ENCODE data around the gene DIS3.

The DIS3 gene

GRCh38 chr13:72823724-72824123 lies 42.0 kb upstream of the DIS3 start:
- Histone ChIP-seq H3K36me3 (ENCODE audit: control insufficient read depth in 2 of 2, insufficient read depth in 1 of 2, low read length in 2 of 2) (peaks cover 0 to 41% of the 10 kb centered on the region in 2 experiments; a peak in 1 of 3 replicates), H3K4me1 (ENCODE audit: control insufficient read depth, insufficient read depth, low read length) (no peaks in the 10 kb centered on the region), H3K27ac (ENCODE audit: extremely low read depth, low read depth, low read length) (no peak overlapping the region), H3K9me3 (ENCODE audit: control insufficient read depth, insufficient read depth, low read depth, low read length) (no peaks in the 10 kb centered on the region), H3K4me3 (ENCODE audit: low read depth, low read length) (no peak overlapping the region)
- CTCF ChIA-PET = no interaction called here
- POLR2A ChIA-PET = no interaction called here
- TF ChIP-seq ZNF112 (tag by site-specific recombination; IDR thresholded peaks at IDR 0.05) (no peak), IKZF3 (tag by site-specific recombination; IDR thresholded peaks at IDR 0.05) (no peak), REST (tag by site-specific recombination; IDR thresholded peaks at IDR 0.05) (no peak), BCL6B (tag by site-specific recombination; IDR thresholded peaks at IDR 0.05) (no peak), ZNF114 (tag by site-specific recombination; IDR thresholded peaks at IDR 0.05) (no peak)

DNA sequence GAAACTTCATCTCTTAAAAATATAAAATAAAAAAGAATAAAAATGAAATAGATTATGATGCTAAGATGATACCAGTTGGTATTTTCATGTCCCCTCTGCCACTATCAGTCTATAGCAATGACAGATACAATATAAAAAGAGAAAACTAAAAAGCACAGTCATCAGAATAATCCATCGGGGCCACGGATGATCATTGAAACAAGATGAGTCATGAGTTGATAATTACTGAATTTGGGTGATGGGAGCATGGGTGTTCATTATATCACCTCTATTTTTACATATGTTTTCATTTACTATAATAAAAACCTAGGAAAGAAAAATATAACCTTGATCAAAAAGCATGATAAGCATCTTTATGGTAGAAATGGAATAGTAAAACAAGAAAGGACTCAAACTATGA lies 41.4 kb upstream of the DIS3 start:
- Histone ChIP-seq H3K36me3 (ENCODE audit: control insufficient read depth in 2 of 2, insufficient read depth in 1 of 2, low read length in 2 of 2) (peaks cover 0 to 36% of the 10 kb centered on the region in 2 experiments; a peak in 1 of 3 replicates), H3K4me3 (ENCODE audit: low read depth, low read length) (no peak overlapping the region), H3K4me1 (ENCODE audit: control insufficient read depth, insufficient read depth, low read length) (no peaks in the 10 kb centered on the region), H3K9me3 (ENCODE audit: control insufficient read depth, insufficient read depth, low read depth, low read length) (no peaks in the 10 kb centered on the region), H3K27ac (ENCODE audit: extremely low read depth, low read depth, low read length) (no peak overlapping the region)
- POLR2A ChIA-PET = no interaction called here
- CTCF ChIA-PET = no interaction called here
- TF ChIP-seq ZNF660 (tag by site-specific recombination; IDR thresholded peaks at IDR 0.05) (no peak), KLF8 (tag by site-specific recombination; IDR thresholded peaks at IDR 0.05) (no peak), ZBTB44 (tag by site-specific recombination; IDR thresholded peaks at IDR 0.05) (no peak), ZNF530 (tag by site-specific recombination; IDR thresholded peaks at IDR 0.05; ENCODE audit: low read depth) (no peak), HOXC10 (CRISPR knock-in tag; IDR thresholded peaks at IDR 0.05) (no peak), ZNF2 (tag by site-specific recombination; IDR thresholded peaks at IDR 0.05) (no peak), SALL2 (tag by site-specific recombination; IDR thresholded peaks at IDR 0.05; ENCODE audit: borderline replicate concordance) (no peak), GLI2 (tag by site-specific recombination; IDR thresholded peaks at IDR 0.05; ENCODE audit: borderline replicate concordance, low read depth) (no peak), ZNF302 (tag by site-specific recombination; IDR thresholded peaks at IDR 0.05; ENCODE audit: low read depth) (no peak), ZSCAN16 (tag by site-specific recombination; IDR thresholded peaks at IDR 0.05) (no peak), ZNF830 (tag by site-specific recombination; IDR thresholded peaks at IDR 0.05; ENCODE audit: low read depth) (no peak), KLF16 (tag by site-specific recombination; IDR thresholded peaks at IDR 0.05) (no peak), ZNF664 (tag by site-specific recombination; IDR thresholded peaks at IDR 0.05) (no peak)
- TF ChIP-seq, protein P1, sequence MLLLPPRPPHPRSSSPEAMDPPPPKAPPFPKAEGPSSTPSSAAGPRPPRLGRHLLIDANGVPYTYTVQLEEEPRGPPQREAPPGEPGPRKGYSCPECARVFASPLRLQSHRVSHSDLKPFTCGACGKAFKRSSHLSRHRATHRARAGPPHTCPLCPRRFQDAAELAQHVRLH (tag by site-specific recombination; IDR thresholded peaks at IDR 0.05) = no peak
- TF ChIP-seq, protein P2, sequence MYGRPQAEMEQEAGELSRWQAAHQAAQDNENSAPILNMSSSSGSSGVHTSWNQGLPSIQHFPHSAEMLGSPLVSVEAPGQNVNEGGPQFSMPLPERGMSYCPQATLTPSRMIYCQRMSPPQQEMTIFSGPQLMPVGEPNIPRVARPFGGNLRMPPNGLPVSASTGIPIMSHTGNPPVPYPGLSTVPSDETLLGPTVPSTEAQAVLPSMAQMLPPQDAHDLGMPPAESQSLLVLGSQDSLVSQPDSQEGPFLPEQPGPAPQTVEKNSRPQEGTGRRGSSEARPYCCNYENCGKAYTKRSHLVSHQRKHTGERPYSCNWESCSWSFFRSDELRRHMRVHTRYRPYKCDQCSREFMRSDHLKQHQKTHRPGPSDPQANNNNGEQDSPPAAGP (tag by site-specific recombination; IDR thresholded peaks at IDR 0.05) = no peak
